SJCRH30 (cell line): ENCODE measurements around the gene WDR59. TPM values are rescaled to one million over a fixed set of nuclear protein-coding genes. Genes with fewer than 3 reads are reported as not detected.
"Not testable (repeated sequence)": the region's sequence is repeated elsewhere in the genome, so short reads cannot be mapped to it uniquely, and the experiment has no call there.

Experiments
- DNase-seq, 2 experiments: peaks; one replicate each; pipeline ENCODE4 v3.0.0-alpha.2; 2015 to 2020
- H3K27ac ChIP-seq: fragments of 250-450 bp; sonication (Bioruptor Pico); 2 replicates; pipeline ENCODE4 v1.5.1; 2020; ENCODE audit warnings: mild to moderate bottlenecking, moderate library complexity
- H3K27me3 ChIP-seq: fragments of 250-450 bp; sonication (Bioruptor Pico); 2 replicates; pipeline ENCODE4 v1.5.1; 2020; ENCODE audit warnings: mild to moderate bottlenecking, moderate library complexity
- H3K36me3 ChIP-seq: fragments of 250-450 bp; sonication (Bioruptor Pico); 2 replicates; pipeline ENCODE4 v1.5.1; 2020; ENCODE audit warnings: mild to moderate bottlenecking, moderate library complexity
- H3K4me1 ChIP-seq: fragments of 250-450 bp; sonication (Bioruptor Pico); 2 replicates; pipeline ENCODE4 v1.5.1; 2020; ENCODE audit warnings: mild to moderate bottlenecking, moderate library complexity
- H3K4me3 ChIP-seq: fragments of 250-450 bp; sonication (Bioruptor Pico); 2 replicates; pipeline ENCODE4 v1.5.1; 2020; ENCODE audit warnings: mild to moderate bottlenecking, moderate library complexity
- H3K9me3 ChIP-seq: fragments of 250-450 bp; sonication (Bioruptor Pico); replicated peaks from 2 replicates; pipeline ENCODE4 v1.5.1; 2020; ENCODE audit warnings: mild to moderate bottlenecking, moderate library complexity
- total RNA-seq: library from RNA; depleted of rRNA; stranded (reverse); fragments of >200 nt; shearing (Covaris generic); gene quantifications from 2 replicates; pipeline ENCODE4 v1.2.3, GENCODE V29; 2014; rRNA removed

Gene WDR59, protein sequence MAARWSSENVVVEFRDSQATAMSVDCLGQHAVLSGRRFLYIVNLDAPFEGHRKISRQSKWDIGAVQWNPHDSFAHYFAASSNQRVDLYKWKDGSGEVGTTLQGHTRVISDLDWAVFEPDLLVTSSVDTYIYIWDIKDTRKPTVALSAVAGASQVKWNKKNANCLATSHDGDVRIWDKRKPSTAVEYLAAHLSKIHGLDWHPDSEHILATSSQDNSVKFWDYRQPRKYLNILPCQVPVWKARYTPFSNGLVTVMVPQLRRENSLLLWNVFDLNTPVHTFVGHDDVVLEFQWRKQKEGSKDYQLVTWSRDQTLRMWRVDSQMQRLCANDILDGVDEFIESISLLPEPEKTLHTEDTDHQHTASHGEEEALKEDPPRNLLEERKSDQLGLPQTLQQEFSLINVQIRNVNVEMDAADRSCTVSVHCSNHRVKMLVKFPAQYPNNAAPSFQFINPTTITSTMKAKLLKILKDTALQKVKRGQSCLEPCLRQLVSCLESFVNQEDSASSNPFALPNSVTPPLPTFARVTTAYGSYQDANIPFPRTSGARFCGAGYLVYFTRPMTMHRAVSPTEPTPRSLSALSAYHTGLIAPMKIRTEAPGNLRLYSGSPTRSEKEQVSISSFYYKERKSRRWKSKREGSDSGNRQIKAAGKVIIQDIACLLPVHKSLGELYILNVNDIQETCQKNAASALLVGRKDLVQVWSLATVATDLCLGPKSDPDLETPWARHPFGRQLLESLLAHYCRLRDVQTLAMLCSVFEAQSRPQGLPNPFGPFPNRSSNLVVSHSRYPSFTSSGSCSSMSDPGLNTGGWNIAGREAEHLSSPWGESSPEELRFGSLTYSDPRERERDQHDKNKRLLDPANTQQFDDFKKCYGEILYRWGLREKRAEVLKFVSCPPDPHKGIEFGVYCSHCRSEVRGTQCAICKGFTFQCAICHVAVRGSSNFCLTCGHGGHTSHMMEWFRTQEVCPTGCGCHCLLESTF
- 13.6 and 17.9 TPM in 2 replicates for total RNA-seq

GRCh38 chr16:74984529-74985296 is at the start of gene WDR59:
Gene WDR59 (minus strand): TSS chr16:74985123. CDS start chr16:74985017, 106 bp downstream.
- H3K27ac ChIP-seq, result peak within 1 kb of the TSS; percentile 69
- peak within 1 kb of the TSS; percentile 92 for H3K4me3 ChIP-seq
- DNase-seq, result peak; percentile 98 to 99
- H3K27me3 ChIP-seq, result no peaks in the 10 kb centered on the region
- peaks cover 3% of the 10 kb centered on the region; the same call in 1 of the 2 replicates for H3K4me1 ChIP-seq
- no peaks in the 10 kb centered on the region for H3K36me3 ChIP-seq
- no peaks in the 10 kb centered on the region for H3K9me3 ChIP-seq

DNA sequence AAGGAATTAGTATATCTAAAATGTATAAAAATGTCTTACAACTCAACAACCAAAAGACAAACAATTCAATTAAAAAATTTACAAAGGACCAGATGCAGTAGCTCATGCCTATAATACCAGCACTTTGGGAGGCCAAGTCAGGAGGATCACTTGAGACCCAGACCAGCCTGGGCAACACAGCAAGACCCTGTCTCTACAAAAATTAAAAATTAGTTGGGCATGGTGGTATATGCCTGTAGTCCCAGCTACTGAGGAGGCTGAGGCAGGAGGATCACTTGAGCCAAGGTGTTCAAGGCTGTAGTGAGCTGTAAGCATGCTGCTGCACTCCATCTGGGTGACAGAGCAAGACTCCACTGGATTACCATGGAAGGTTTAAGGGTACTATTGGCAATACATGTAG is 47.7 kb upstream of the WDR59 start:
- H3K27ac ChIP-seq, result no peak overlapping the region
- no peaks in the 10 kb centered on the region for H3K4me1 ChIP-seq
- no peaks in the 10 kb centered on the region for H3K9me3 ChIP-seq
- no peak for DNase-seq
- H3K27me3 ChIP-seq, result no peaks in the 10 kb centered on the region
- no peak overlapping the region for H3K4me3 ChIP-seq
- no peaks in the 10 kb centered on the region for H3K36me3 ChIP-seq

- Histone ChIP-seq H3K27me3 (no peaks in the 10 kb centered on the region), H3K4me3 (no peak overlapping the region), H3K27ac (no peak overlapping the region), H3K9me3 (no peaks in the 10 kb centered on the region), H3K4me1 (no peaks in the 10 kb centered on the region), H3K36me3 (no peaks in the 10 kb centered on the region)
- DNase-seq, result no peak
These were observed 44.9 kb upstream of the WDR59 start for GRCh38 chr16:75029854-75030253.

DNA sequence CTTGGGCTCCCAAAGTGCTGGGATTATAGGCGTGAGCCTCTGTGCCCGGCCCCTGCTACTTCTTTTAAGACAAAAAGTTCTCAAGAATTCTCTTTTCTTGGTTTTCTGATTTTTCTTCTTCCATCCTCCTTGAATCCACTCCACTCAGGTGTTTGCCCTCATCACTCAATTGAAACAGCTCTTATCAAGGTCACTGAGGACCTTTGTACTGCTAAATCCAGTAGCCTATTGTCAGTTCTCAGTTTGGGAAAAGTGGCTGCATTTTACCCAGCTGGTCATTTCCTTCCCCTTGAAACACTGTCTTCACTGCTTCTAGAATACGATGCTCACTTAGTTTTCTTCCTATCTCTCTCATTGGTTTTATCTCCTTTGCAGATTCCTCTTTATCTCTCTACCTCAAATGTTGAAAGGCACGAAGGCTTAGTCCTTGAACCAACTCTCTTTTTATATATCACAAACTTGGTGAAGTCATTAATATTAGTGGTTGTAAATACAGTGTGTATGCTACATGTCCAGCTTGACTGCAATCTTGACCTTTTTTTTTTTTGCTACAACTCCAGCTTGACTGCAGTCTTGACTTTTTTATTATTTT is 43.7 kb upstream of the WDR59 start:
- no peaks in the 10 kb centered on the region for H3K36me3 ChIP-seq
- H3K4me3 ChIP-seq, result no peak overlapping the region
- no peak overlapping the region for H3K27ac ChIP-seq
- H3K4me1 ChIP-seq, result no peaks in the 10 kb centered on the region
- H3K27me3 ChIP-seq, result no peaks in the 10 kb centered on the region
- no peak for DNase-seq
- no peaks in the 10 kb centered on the region for H3K9me3 ChIP-seq

- no peak for DNase-seq
- Histone ChIP-seq H3K36me3 (no peaks in the 10 kb centered on the region), H3K27ac (no peak overlapping the region), H3K9me3 (no peaks in the 10 kb centered on the region), H3K4me3 (no peak overlapping the region), H3K4me1 (no peaks in the 10 kb centered on the region), H3K27me3 (no peaks in the 10 kb centered on the region)
These were observed 42.8 kb upstream of the WDR59 start for GRCh38 chr16:75027520-75028300.

DNA sequence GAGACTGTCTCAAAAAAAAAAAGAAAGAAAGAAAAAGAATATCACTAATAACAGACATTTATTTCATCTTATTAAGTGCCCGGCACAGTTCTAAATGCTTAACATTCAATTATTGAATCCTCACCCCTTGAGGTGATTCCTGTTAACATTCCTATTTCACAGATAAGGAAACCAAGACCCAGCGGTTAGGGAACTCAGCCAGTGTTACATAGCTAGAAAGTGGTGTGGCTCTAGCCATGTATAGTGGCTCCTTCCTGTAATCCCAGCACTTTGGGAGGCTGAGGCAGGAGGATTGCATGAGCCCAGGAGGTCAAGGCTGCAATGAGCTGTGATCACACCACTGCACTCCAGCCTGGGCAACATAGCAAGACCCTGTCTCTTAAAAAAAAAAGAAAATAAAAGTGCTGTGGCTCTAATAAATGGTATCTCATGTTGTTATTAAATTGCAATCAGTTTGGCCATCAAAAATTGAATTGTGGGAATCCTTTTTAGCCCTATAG is 42.0 kb upstream of the WDR59 start:
- Histone ChIP-seq H3K4me1 (no peaks in the 10 kb centered on the region), H3K27ac (no peak overlapping the region), H3K36me3 (no peaks in the 10 kb centered on the region), H3K27me3 (no peaks in the 10 kb centered on the region), H3K4me3 (no peak overlapping the region), H3K9me3 (no peaks in the 10 kb centered on the region)
- no peak for DNase-seq

GRCh38 chr16:75026239-75026891 is 41.4 kb upstream of the WDR59 start:
- not testable (repeated sequence) for H3K9me3 ChIP-seq, H3K36me3 ChIP-seq, H3K4me1 ChIP-seq, H3K27ac ChIP-seq, DNase-seq, H3K27me3 ChIP-seq, H3K4me3 ChIP-seq

GRCh38 chr16:75025761-75026160 is 40.8 kb upstream of the WDR59 start:
- Histone ChIP-seq H3K9me3 (no peaks in the 10 kb centered on the region; the same call in 1 of the 2 replicates), H3K4me1 (no peaks in the 10 kb centered on the region), H3K27me3 (no peaks in the 10 kb centered on the region), H3K36me3 (no peaks in the 10 kb centered on the region), H3K4me3 (no peak overlapping the region), H3K27ac (no peak overlapping the region)
- no peak for DNase-seq

DNA sequence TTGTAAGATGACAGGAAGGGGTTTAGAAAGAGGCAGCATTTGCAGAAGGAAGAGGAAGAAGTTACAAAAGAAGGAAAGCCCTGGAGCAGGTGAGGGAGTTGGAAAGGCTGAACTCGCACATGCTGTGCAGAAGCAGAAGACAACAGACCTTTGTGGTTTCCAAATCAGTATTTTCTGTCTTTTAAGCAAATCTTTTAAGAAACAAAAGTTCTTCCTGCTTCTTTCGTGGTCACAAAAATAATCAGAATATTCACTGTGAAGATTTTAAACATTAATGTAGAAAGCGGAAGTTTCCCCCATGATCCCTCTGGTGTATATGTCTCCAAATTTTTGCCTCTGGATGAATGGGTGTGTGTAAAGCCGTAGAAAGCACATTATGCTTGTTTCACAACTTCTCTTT is 39.7 kb upstream of the WDR59 start:
- Histone ChIP-seq H3K9me3 (no peaks in the 10 kb centered on the region; the same call in 1 of the 2 replicates), H3K27ac (no peak overlapping the region), H3K36me3 (no peaks in the 10 kb centered on the region), H3K4me1 (no peaks in the 10 kb centered on the region), H3K4me3 (no peak overlapping the region), H3K27me3 (no peaks in the 10 kb centered on the region)
- DNase-seq, result no peak

- Histone ChIP-seq H3K9me3 (no peaks in the 10 kb centered on the region; the same call in 1 of the 2 replicates), H3K4me1 (no peaks in the 10 kb centered on the region), H3K36me3 (no peaks in the 10 kb centered on the region), H3K27me3 (no peaks in the 10 kb centered on the region), H3K27ac (no peak overlapping the region), H3K4me3 (no peak overlapping the region)
- no peak for DNase-seq
These were observed 39.3 kb upstream of the WDR59 start for GRCh38 chr16:75024182-75024581.

DNA sequence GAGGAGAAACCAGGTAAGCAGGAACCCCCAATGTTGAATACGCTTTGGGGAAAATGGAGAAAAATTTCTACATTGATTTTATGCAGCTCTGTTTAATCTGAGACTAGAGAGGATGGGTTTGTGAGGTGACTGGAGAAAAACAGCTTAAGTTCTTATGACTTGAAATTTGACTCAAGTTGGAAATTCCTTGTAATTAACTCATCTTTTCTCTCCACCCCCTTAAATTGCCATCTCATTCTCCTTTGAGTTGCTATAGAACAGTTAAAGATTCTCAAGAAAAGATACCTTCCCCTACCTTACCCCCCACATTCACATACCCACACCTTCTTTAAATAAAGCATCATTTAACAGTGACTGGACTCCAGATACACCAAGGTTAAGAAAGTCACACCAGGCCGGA is 38.1 kb upstream of the WDR59 start:
- Histone ChIP-seq H3K27me3 (no peaks in the 10 kb centered on the region), H3K27ac (no peak overlapping the region), H3K4me1 (no peaks in the 10 kb centered on the region), H3K36me3 (no peaks in the 10 kb centered on the region), H3K4me3 (no peak overlapping the region), H3K9me3 (no peaks in the 10 kb centered on the region; the same call in 1 of the 2 replicates)
- DNase-seq, result no peak

DNA sequence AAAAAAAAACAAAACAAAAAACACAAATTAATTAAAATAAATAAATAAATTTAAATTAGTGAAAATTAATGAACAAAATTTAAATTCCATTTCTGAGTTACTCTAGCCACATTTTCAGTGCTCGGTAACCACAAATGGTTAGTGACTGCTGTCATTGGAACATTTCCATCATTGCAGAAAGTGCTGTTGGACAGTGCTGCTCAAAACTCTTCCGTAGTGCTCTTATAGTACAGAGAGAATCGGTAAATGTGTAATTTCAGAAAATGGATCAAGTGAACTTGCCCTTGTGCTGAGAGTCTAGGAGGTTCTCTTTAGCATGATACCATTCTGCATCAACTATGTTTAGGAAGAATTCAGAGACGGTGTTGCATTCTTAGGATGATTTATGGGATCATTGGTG is 37.6 kb upstream of the WDR59 start:
- no peak overlapping the region for H3K27ac ChIP-seq

GRCh38 chr16:75021410-75021809 is 36.5 kb upstream of the WDR59 start:
- H3K27me3 ChIP-seq, result no peaks in the 10 kb centered on the region
- H3K9me3 ChIP-seq, result no peaks in the 10 kb centered on the region; the same call in 1 of the 2 replicates
- no peak for DNase-seq
- H3K4me1 ChIP-seq, result no peaks in the 10 kb centered on the region
- no peak overlapping the region for H3K27ac ChIP-seq
- H3K36me3 ChIP-seq, result no peaks in the 10 kb centered on the region
- H3K4me3 ChIP-seq, result no peak overlapping the region

More for the DNA sequence above, 37.6 kb upstream of the WDR59 start:
- no peaks in the 10 kb centered on the region for H3K27me3 ChIP-seq
- H3K9me3 ChIP-seq, result no peaks in the 10 kb centered on the region; the same call in 1 of the 2 replicates
- no peak overlapping the region for H3K4me3 ChIP-seq
- H3K4me1 ChIP-seq, result no peaks in the 10 kb centered on the region
- no peaks in the 10 kb centered on the region for H3K36me3 ChIP-seq
- DNase-seq, result no peak
